Stimulated activated CD4-positive, alpha-beta T cell treated with anti-CD3 and anti-CD28 coated beads, Interleukin-1b, Interleukin-23, amount 100 ng/mL, for 1 hour (primary cell): ENCODE measurements around the gene JAK2.

Experiments used
- DNase-seq, 2 donors: peaks; one replicate each; pipeline ENCODE4 v3.0.0-alpha.2; 2020; ENCODE audit warnings: low read depth in 2 of 2

JAK2 gene

GRCh38 chr9:5140151-5140550 lies 155.1 kb downstream of the JAK2 start:
- DNase-seq: no peak

- DNase-seq: no peak
These were observed 159.1 kb downstream of the JAK2 start for GRCh38 chr9:5144217-5144616.

- DNase-seq: no peak
These were observed 161.2 kb downstream of the JAK2 start for GRCh38 chr9:5146241-5146640.
